GM12878 (cell line): ENCODE data around the gene SLC20A1. TPM values are rescaled to one million over a fixed set of nuclear protein-coding genes. Genes with fewer than 3 reads are reported as not detected.

ENCODE experiments used
- ATAC-seq: fragments of 200-7000 bp; cut with Tn5 transposase; 3 replicates; pipeline ENCODE4 v1.9.1; 2020; ENCODE audit warnings: mild to moderate bottlenecking, moderate library complexity
- BruUV-seq: library from RNA; stranded (reverse); fragments of 400-500 nt; replicated peaks from 2 replicates; lab custom pipeline; 2021; lab: Mats Ljungman, UMichigan
- CTCF ChIA-PET: fragments of 300-600 bp; sonication (Branson Sonifier 250); formaldehyde crosslinking; extraction: SDS; loops from one replicate; lab custom pipeline; 2021; ENCODE audit warnings: inconsistent platforms; lab: Yijun Ruan, JAX
- POLR2A ChIA-PET: fragments of 350-600 bp; formaldehyde crosslinking; extraction: SDS; loops from one replicate; lab custom pipeline; 2021; ENCODE audit warnings: inconsistent platforms; lab: Charles Lee
- RAD21 ChIA-PET: fragments of 300-600 bp; sonication (Branson Sonifier 250); formaldehyde crosslinking; loops from one replicate; lab custom pipeline; 2023; ENCODE audit warnings: antibody characterized with exemption; ENCODE audit not compliant: unreplicated experiment; lab: Charles Lee
- SMC1A ChIA-PET: fragments of 300-600 bp; sonication (Branson Sonifier 250); formaldehyde crosslinking; loops from one replicate; lab custom pipeline; 2023; ENCODE audit not compliant: unreplicated experiment, uncharacterized antibody; lab: Charles Lee
- DNase-seq: peaks from one replicate; pipeline ENCODE4 v3.0.0-alpha.2; 2011; ENCODE audit warnings: low read depth, low spot score
- FAIRE-seq: peaks from 3 replicates; lab custom pipeline; 2011; peaks lifted over from hg19 to GRCh38; lab: Jason Lieb, UNC
- H2AFZ ChIP-seq: 2 replicates; pipeline ENCODE4 v1.6.0; 2011; ENCODE audit warnings: low read depth, low read length, control low read depth; ENCODE audit not compliant: control insufficient read depth
- H3K27ac ChIP-seq: 2 replicates; pipeline ENCODE4 v1.5.1; 2011; ENCODE audit warnings: control low read depth; ENCODE audit not compliant: control insufficient read depth, insufficient read depth
- H3K27me3 ChIP-seq, 2 experiments: replicated peaks in 1 of 2; 2 replicates each; pipeline versions ENCODE4 v1.6.0 to v1.6.1; 2011; ENCODE audit warnings: low read length in 1 of 2; ENCODE audit not compliant: control insufficient read depth in 2 of 2, insufficient read depth in 2 of 2
- H3K36me3 ChIP-seq, 2 experiments: 2 replicates each; pipeline ENCODE4 v1.5.1; 2011; ENCODE audit warnings: low read length in 1 of 2; ENCODE audit not compliant: control insufficient read depth in 2 of 2, insufficient read depth in 2 of 2
- H3K4me1 ChIP-seq: 2 replicates; pipeline ENCODE4 v1.6.1; 2011; ENCODE audit warnings: mild to moderate bottlenecking, low read length, moderate library complexity, mixed read lengths; ENCODE audit not compliant: control insufficient read depth, insufficient read depth
- H3K4me2 ChIP-seq: 2 replicates; pipeline ENCODE4 v1.6.0; 2011; ENCODE audit warnings: control low read depth; ENCODE audit not compliant: control insufficient read depth, insufficient read depth
- H3K4me3 ChIP-seq: fragments of 200-600 bp; sonication (generic); 2 replicates; pipeline ENCODE4 v1.5.1; 2016
- H3K79me2 ChIP-seq: 2 replicates; pipeline ENCODE4 v1.6.0; 2011; ENCODE audit warnings: low read length; ENCODE audit not compliant: control insufficient read depth, insufficient read depth
- H3K9ac ChIP-seq: 2 replicates; pipeline ENCODE4 v1.8.0; 2011; ENCODE audit warnings: low read length, control low read depth, mixed read lengths; ENCODE audit not compliant: control insufficient read depth, insufficient read depth
- H3K9me3 ChIP-seq: replicated peaks from 3 replicates; pipeline ENCODE4 v1.5.1; 2011; ENCODE audit warnings: mild to moderate bottlenecking, low read length; ENCODE audit not compliant: control insufficient read depth, insufficient read depth
- H4K20me1 ChIP-seq: 2 replicates; pipeline ENCODE4 v1.6.0; 2011; ENCODE audit not compliant: control insufficient read depth, insufficient read depth
- EP300 ChIP-seq, 2 experiments: fragments of 150-350 bp in 1 of 2; IDR thresholded peaks; 2 replicates each; pipeline ENCODE4 v1.6.1; 2011 to 2012; ENCODE audit warnings: low read depth in 2 of 2, low read length in 2 of 2, borderline replicate concordance in 1 of 2, improper control_type of control experiment in 1 of 2, inconsistent platforms in 1 of 2; ENCODE audit not compliant: control insufficient read depth in 1 of 2
- FOXM1 ChIP-seq: IDR thresholded peaks from 2 replicates; pipeline ENCODE4 v1.6.1; 2012; ENCODE audit warnings: low read depth, mild to moderate bottlenecking, inconsistent platforms, low read length, moderate library complexity
- WGBS: methylation state at CpG from one replicate; pipeline ENCODE4 v1.1.6; 2016; ENCODE audit warnings: low lambda C conversion rate; ENCODE audit not compliant: insufficient replicate concordance, insufficient coverage; ENCODE audit errors: missing lambda C conversion rate; 5-methylcytosine and 5-hydroxymethylcytosine counted together
- in situ Hi-C: fragments of 300-500 bp; cut with MboI; formaldehyde crosslinking; loops from 9 replicates; pipeline ENCODE4 v1.14.3; 2018; ENCODE audit warnings: mixed read lengths
- intact Hi-C: fragments of 100-400 bp; cut with micrococcal nuclease; formaldehyde crosslinking; loops from one replicate; pipeline ENCODE4 v1.14.2; 2022; ENCODE audit not compliant: unreplicated experiment
- polyA plus RNA-seq, 11 experiments: library from polyadenylated mRNA; depleted of rRNA in 4 of 11; unstranded in 6 of 11; stranded (reverse) in 5 of 11; fragments of >200 nt; fragmentation: Nextera tagmentation in 4 of 11; fragmentation: Illumina TruSeq in 1 of 11; extraction: Ambion mirVana in 4 of 11; extraction: Trizol in 1 of 11; gene quantifications; 1 replicate in 1 of 11; 2 replicates in 10 of 11; pipeline versions ENCODE4 v1.2.1 to v1.2.3, GENCODE V29; 2011 to 2016; ENCODE audit warnings: inconsistent platforms in 2 of 11, missing spikeins in 2 of 11, low read depth in 1 of 11
- total RNA-seq, 4 experiments: library from RNA; depleted of rRNA in 3 of 4; stranded (reverse); fragments of >200 nt in 3 of 4; fragmentation: Illumina TruSeq in 1 of 4; extraction: Trizol in 1 of 4; gene quantifications; 2 replicates each; pipeline versions ENCODE4 v1.2.1 to v1.2.3, GENCODE V29; 2013 to 2021
- TF ChIP-seq, protein P1 (sequence below): fragments of 450-650 bp; IDR thresholded peaks from 2 replicates; pipeline ENCODE4 v1.6.1; 2016; ENCODE audit warnings: mild to moderate bottlenecking
- TF ChIP-seq, protein P2 (sequence below): fragments of 450-650 bp; formaldehyde crosslinking; IDR thresholded peaks from 2 replicates; pipeline ENCODE4 v1.4.0; 2022; ENCODE audit warnings: mild to moderate bottlenecking, moderate library complexity

The SLC20A1 gene
- total and polyA plus RNA-seq, 10 of the 15 experiments (the other 5 are each of a cell fraction or from before 2014, with no cell fraction given), result 21.2 to 59.1 (median 43.2) TPM

GRCh38 chr2:112673008-112673407 is 27.3 kb downstream of the SLC20A1 start:
- Histone ChIP-seq H3K9me3 (no peaks in the 10 kb centered on the region), H3K27ac (no peak overlapping the region), H2AFZ (no peak overlapping the region), H4K20me1 (no peaks in the 10 kb centered on the region), H3K79me2 (no peaks in the 10 kb centered on the region), H3K36me3 (no peaks in the 10 kb centered on the region), H3K4me2 (no peak overlapping the region), H3K4me1 (no peaks in the 10 kb centered on the region), H3K27me3 (no peaks in the 10 kb centered on the region), H3K4me3 (no peak overlapping the region), H3K9ac (no peak overlapping the region)
- FAIRE-seq (no peak), ATAC-seq (no peak), DNase-seq (no peak)
- TF ChIP-seq EP300 (IDR thresholded peaks at IDR 0.05; ENCODE audit: borderline replicate concordance in 1 of 2, control insufficient read depth in 1 of 2, low read depth in 2 of 2, low read length in 2 of 2), result no peak
- TF ChIP-seq FOXM1, result no peak
- TF ChIP-seq, protein P1, sequence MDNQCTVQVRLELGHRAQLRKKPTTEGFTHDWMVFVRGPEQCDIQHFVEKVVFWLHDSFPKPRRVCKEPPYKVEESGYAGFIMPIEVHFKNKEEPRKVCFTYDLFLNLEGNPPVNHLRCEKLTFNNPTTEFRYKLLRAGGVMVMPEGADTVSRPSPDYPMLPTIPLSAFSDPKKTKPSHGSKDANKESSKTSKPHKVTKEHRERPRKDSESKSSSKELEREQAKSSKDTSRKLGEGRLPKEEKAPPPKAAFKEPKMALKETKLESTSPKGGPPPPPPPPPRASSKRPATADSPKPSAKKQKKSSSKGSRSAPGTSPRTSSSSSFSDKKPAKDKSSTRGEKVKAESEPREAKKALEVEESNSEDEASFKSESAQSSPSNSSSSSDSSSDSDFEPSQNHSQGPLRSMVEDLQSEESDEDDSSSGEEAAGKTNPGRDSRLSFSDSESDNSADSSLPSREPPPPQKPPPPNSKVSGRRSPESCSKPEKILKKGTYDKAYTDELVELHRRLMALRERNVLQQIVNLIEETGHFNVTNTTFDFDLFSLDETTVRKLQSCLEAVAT, result no peak
- TF ChIP-seq, protein P2, sequence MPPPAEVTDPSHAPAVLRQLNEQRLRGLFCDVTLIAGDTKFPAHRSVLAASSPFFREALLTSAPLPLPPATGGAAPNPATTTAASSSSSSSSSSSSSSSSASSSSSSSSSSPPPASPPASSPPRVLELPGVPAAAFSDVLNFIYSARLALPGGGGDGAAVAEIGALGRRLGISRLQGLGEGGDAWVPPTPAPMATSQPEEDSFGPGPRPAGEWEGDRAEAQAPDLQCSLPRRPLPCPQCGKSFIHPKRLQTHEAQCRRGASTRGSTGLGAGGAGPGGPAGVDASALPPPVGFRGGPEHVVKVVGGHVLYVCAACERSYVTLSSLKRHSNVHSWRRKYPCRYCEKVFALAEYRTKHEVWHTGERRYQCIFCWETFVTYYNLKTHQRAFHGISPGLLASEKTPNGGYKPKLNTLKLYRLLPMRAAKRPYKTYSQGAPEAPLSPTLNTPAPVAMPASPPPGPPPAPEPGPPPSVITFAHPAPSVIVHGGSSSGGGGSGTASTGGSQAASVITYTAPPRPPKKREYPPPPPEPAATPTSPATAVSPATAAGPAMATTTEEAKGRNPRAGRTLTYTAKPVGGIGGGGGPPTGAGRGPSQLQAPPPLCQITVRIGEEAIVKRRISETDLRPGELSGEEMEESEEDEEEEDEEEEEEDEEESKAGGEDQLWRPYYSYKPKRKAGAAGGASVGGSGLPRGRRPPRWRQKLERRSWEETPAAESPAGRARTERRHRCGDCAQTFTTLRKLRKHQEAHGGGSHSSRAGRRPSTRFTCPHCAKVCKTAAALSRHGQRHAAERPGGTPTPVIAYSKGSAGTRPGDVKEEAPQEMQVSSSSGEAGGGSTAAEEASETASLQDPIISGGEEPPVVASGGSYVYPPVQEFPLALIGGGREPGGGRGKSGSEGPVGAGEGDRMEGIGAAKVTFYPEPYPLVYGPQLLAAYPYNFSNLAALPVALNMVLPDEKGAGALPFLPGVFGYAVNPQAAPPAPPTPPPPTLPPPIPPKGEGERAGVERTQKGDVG, result no peak
- intact Hi-C loops (no loop called here), in situ Hi-C loops (no loop called here)
- SMC1A ChIA-PET, result interaction anchor here (1.5 to 2.4 kb wide), 2 partner anchors 12 to 28 kb away, joined by 4 to 8 read pairs; no protein-coding TSS in a partner anchor
- POLR2A ChIA-PET, result interaction anchor here (0.6 to 1.2 kb wide), 2 partner anchors 9 to 18 kb away, joined by 3 to 5 read pairs; no protein-coding TSS in a partner anchor
- CTCF ChIA-PET, result interaction anchor here (1.0 to 1.4 kb wide), 3 partner anchors 18 to 212 kb away, joined by 4 to 6 read pairs (median 4); no protein-coding TSS in a partner anchor
- BruUV-seq, result no TSS peak
- 96% methylated on average over 1 of the region's 1 CpG for WGBS
- RAD21 ChIA-PET, result interaction anchor here (1.0 to 1.4 kb wide), 2 partner anchors 12 to 54 kb away, joined by 3 to 4 read pairs; no protein-coding TSS in a partner anchor
